NCI-H748 treated with DMSO at 0.1 percent for 48 hours (cell line): Measurements from ENCODE around the gene COX7B2.

Experiments used
- DNase-seq: peaks from one replicate; lab custom pipeline; 2025; lab: John Stamatoyannopoulos, UW

Gene COX7B2

GRCh38 chr4:46909078-46909477 lies at the start of gene COX7B2:
TSS of gene COX7B2 (minus strand) at chr4:46909245. CDS start at chr4:46735192, 174,053 bp downstream.
- no peak for DNase-seq

DNA sequence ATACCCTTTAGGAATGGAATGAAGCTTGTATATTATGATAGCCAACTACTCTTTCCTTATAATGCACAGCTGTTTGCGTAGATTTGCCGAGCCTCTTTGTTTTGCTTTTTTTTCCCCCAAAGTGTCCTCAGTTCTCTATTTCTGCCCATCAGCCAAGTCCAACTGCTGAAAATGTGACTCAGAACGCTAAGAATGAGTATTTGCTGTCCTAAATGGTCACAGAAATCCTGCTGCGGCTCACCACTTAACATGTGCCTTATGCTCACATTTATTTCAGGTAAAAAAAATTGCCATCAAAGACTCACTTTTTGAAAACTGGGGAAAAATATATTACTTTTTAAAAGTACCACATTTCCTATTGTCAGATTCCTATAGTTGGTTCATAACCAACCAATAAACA lies 47.4 kb upstream of the COX7B2 start:
- no peak for DNase-seq

DNA sequence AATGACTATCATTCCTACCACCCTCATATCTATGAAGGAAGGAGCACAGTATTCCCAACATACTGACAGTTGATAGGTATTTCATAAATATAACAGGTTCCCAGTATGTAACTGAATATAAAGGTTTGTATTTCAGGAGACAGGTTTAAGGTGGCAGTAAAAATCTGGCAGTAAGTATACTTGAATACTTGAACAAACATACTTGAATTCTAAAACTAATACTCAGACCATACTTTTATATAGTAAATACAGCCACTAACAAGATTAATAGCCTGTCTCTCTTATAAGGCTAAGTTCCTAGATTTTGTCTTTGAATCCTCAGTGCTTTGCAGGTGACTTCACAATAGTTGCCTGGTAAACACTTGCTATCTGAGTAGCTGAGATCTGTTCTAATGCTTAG lies 46.6 kb upstream of the COX7B2 start:
- DNase-seq: no peak

GRCh38 chr4:46954643-46955042 lies 45.6 kb upstream of the COX7B2 start:
- no peak for DNase-seq

DNA sequence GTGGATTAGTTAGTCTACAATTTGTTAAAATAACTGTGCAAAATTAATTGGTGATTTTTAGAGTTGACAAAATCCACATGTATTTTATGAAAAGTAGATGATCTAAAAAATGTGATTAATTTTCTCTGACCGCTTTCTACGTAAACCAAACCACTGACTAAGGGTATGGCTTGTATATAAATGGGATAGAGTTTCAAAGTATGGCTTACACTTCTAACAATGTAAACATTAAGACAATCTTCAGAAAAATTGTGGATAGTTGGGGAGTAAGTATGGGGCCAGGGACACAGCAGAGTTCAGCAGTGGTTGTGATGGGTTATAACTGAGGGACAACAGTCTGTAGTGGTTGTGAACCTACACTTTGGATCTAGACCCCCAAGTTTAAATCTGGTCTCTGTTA lies 44.5 kb upstream of the COX7B2 start:
- DNase-seq: no peak

GRCh38 chr4:46952451-46952850 lies 43.4 kb upstream of the COX7B2 start:
- DNase-seq: no peak

DNA sequence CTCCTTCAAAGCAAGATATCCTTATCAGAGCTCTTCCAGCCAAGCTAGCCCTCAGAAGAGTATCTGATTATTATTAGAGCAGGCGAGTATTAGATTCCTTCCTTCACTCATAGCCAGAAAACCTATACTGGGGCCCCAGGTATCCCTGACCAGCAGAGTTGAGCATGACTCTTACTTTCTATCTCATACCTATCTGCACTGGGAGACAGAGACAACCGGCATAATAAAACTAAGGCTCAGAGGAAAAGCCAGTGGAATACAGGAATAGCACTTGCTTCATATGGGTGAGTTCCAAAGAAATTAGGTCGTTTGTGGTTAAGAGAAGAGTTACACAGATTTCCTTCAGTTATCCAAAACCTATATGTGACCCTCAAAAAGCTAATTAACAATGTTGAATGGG lies 41.8 kb upstream of the COX7B2 start:
- no peak for DNase-seq

GRCh38 chr4:46949822-46950221 lies 40.8 kb upstream of the COX7B2 start:
- DNase-seq: no peak

GRCh38 chr4:46947541-46947940 lies 38.5 kb upstream of the COX7B2 start:
- DNase-seq: no peak

- DNase-seq: no peak
Observed at GRCh38 chr4:46946919-46947536, 38.0 kb upstream of the COX7B2 start.

DNA sequence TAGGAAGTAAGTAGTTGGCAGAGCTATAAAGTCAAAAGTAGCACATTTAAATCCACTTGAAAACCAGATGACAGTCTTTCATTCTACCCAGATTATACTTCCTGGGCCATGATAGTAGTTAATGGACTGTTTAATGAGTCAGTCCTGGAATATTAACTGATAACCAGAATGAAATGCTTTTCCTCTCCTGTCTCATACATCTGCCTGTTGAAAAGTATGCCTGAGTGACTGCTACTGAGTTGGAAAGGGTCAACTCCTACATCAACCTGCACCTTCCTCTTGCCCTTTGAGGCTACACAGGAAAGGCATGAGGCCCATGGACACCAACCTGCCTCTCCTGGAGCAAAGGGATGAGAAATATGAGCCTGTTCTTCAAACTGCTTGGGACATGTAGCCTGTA lies 36.0 kb upstream of the COX7B2 start:
- no peak for DNase-seq

- DNase-seq: no peak
Observed at GRCh38 chr4:46944345-46944744, 35.3 kb upstream of the COX7B2 start.

DNA sequence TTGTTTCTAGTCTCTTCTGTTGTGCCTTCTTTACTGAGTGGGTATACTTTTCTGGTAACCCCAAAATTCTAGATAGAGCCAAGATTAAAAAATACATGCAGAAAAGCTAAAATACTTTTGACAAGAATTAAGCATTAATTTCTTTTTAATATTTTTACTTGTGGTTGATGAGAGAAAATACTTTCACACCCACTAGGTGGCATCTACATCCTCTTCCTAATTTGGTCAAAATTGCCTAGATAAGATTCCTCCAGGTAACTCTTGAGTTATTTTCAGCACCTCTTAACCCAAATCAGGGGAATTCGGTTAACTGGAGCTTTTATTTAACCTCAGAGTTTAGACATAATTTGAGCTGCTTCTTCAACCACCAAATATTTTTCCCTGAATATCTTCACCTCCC lies 28.4 kb upstream of the COX7B2 start:
- DNase-seq: no peak

GRCh38 chr4:46934726-46935125 lies 25.7 kb upstream of the COX7B2 start:
- DNase-seq: no peak

DNA sequence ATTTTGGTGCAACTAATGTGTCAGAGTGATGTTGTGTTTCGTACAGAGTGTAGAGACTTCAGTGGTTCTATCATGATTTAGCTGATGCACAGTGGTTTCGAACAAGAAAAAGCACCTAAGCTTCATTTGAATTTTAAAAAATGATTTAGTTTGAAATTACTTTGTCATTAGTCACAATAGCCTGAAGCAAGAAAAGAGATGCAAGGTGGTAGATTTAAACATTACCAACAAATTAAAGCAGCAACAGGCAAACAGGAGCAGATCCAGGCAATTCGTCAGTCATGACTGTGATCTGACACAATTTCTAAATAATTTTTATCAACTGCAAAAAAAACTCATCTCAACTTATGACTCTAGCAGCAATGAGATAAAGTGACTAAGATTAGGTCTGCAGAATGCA lies 24.6 kb upstream of the COX7B2 start:
- DNase-seq: no peak

DNA sequence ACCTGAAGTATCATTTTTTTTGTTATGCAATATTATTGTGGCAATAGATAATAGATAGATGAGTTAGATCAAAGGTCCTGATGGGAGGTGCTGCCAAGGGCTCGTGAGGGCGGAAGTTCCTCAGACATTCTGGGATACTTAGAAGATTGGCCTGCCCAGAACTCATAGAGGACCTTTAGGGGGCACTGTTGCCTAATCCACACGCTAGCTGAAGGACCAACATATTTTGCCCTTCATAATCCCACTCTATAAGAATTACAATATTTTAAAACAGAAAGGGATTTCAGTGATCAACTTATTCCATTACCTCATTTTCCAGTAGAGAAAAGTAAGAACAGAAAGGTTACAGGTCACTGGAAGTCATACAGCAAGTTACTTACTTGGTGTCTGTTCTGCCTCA lies 22.9 kb upstream of the COX7B2 start:
- DNase-seq: no peak

DNA sequence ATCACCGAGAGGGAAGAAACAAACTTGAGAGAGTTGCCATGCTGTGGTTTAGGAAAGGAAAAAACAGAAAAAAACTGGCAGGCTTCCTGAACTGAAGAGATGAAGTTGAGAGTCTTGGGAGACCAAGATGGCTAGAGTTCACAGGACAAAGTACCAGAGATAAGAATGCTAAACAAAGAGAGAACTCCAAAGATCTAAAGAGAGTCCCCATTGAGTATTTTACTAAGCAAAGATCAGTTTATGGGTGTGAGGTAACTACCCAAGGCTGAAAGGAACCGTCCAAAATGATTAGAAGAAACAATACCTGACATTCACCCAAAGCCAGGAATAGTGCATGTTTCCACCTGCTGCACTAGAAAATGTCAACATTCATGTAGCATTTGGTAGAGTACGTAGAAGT lies 21.8 kb upstream of the COX7B2 start:
- DNase-seq: no peak

DNA sequence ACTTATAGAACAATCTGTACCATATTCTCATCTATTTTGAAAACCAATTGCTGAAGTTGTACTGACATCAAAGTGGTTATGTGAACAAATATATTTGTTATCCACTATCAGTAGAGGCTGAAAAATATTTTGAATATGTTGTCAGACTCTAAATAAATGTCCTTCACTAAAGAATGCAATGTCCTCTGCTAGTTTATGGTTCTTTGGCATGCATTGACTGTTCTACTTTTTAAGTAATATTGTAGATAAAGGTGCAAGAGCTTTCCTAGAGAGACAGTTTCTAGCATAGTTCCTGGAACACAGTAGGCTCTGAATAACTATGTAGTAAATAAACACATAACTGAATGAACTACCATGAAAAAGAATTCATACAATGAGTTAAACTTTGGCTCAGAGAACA lies 18.2 kb upstream of the COX7B2 start:
- DNase-seq: no peak

- DNase-seq: no peak
Observed at GRCh38 chr4:46924789-46925529, 15.9 kb upstream of the COX7B2 start.

DNA sequence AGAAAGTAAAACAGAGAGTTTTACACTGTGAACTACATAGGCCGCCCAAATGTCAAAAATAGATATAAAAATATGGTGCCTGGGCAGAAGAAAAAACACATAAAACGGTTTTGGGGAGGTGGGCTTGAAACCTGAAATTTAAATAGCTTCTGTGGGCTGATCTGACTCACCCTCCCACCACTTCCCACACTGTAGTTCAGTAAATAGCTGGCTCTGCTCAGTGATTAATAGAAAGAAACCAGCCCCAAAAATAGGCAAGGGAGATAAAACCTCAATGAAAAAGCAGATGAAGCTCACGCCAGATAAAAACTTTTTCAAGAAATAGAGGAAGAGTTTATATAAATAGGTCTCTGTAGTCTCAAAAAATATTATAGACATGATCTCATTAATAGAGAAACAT lies 13.2 kb upstream of the COX7B2 start:
- no peak for DNase-seq

- DNase-seq: no peak
Observed at GRCh38 chr4:46908148-46908547, 897 bp downstream of the COX7B2 start.

GRCh38 chr4:46900082-46900481 lies 9.0 kb downstream of the COX7B2 start:
- DNase-seq: no peak

GRCh38 chr4:46894826-46895225 lies 14.2 kb downstream of the COX7B2 start:
- no peak for DNase-seq

GRCh38 chr4:46890056-46890455 lies 19.0 kb downstream of the COX7B2 start:
- no peak for DNase-seq
